K562 (cell line): Measurements from ENCODE around the gene SERPINE2.

Experiments
- CTCF ChIP-seq, 3 experiments: IDR thresholded peaks in 2 of 3; conservative IDR thresholded peaks in 1 of 3; 2 replicates each; pipeline ENCODE4 v1.5.1; 2011 to 2012; ENCODE audit warnings: low read length in 3 of 3, mild to moderate bottlenecking in 3 of 3, control low read depth in 2 of 3, improper control_type of control experiment in 1 of 3, inconsistent platforms in 1 of 3, low read depth in 1 of 3, mixed read lengths in 1 of 3, moderate library complexity in 1 of 3; ENCODE audit not compliant: insufficient read depth in 2 of 3
- DDX20 ChIP-seq: fragments of 450-650 bp; IDR thresholded peaks from 2 replicates; pipeline ENCODE4 v1.6.1; 2016; ENCODE audit warnings: missing genetic modification characterization, low read depth, mild to moderate bottlenecking, missing compliant biosample characterization, moderate library complexity
- HDAC2 ChIP-seq: fragments of 450-650 bp; IDR thresholded peaks from 2 replicates; pipeline ENCODE4 v1.6.1; 2016; ENCODE audit warnings: mild to moderate bottlenecking
- IRF9 ChIP-seq: fragments of 450-650 bp; IDR thresholded peaks from 2 replicates; pipeline ENCODE4 v1.6.1; 2016; ENCODE audit warnings: missing biosample characterization, missing genetic modification characterization
- JUN ChIP-seq, 2 experiments: sonication (generic) in 1 of 2; formaldehyde crosslinking in 1 of 2; IDR thresholded peaks; 2 replicates each; pipeline versions ENCODE4 v1.6.1 to v1.8.0; 2012 to 2022; ENCODE audit warnings: borderline replicate concordance in 2 of 2, mild to moderate bottlenecking in 2 of 2, improper control_type of control experiment in 1 of 2, low read depth in 1 of 2, low read length in 1 of 2, missing genetic modification reagents in 1 of 2
- MAX ChIP-seq: sonication (generic); formaldehyde crosslinking; IDR thresholded peaks from 2 replicates; pipeline ENCODE4 v1.9.0; 2022; ENCODE audit warnings: mild to moderate bottlenecking, missing genetic modification reagents
- NR3C1 ChIP-seq: sonication (generic); formaldehyde crosslinking; IDR thresholded peaks from 2 replicates; pipeline ENCODE4 v1.8.1; 2022; ENCODE audit warnings: missing genetic modification reagents
- POLR2A ChIP-seq: fragments of 450-650 bp; conservative IDR thresholded peaks from 2 replicates; pipeline ENCODE4 v1.6.1; 2016
- PRPF4 ChIP-seq: fragments of 200-400 bp; formaldehyde crosslinking; IDR thresholded peaks from one replicate; pipeline ENCODE4 v1.6.1; 2017; ENCODE audit warnings: low read length, low read depth, mild to moderate bottlenecking; ENCODE audit not compliant: insufficient read depth, poor library complexity, severe bottlenecking
- RAD21 ChIP-seq, 2 experiments: fragments of 250-450 bp in 1 of 2; fragments of 450-650 bp in 1 of 2; sonication (Bioruptor Pico) in 1 of 2; formaldehyde crosslinking in 1 of 2; IDR thresholded peaks in 1 of 2; conservative IDR thresholded peaks in 1 of 2; 2 replicates each; pipeline versions ENCODE4 v1.4.0 to v1.8.0; 2020 to 2022; ENCODE audit warnings: mild to moderate bottlenecking in 2 of 2, moderate library complexity in 1 of 2
- TAF1 ChIP-seq: IDR thresholded peaks from 2 replicates; pipeline ENCODE4 v1.6.1; 2011; ENCODE audit warnings: mild to moderate bottlenecking, low read length, moderate library complexity; ENCODE audit not compliant: insufficient read depth, control insufficient read depth, severe bottlenecking; ENCODE audit errors: extremely low read depth
- ZNF143 ChIP-seq: sonication (generic); formaldehyde crosslinking; IDR thresholded peaks from 2 replicates; pipeline ENCODE4 v1.9.0; 2022; ENCODE audit warnings: mild to moderate bottlenecking, missing genetic modification reagents

- no peak for TF ChIP-seq IRF9 (tag)
- TF ChIP-seq POLR2A, result no peak
- no peak for TF ChIP-seq MAX (CRISPR knock-in tag)
- no peak for TF ChIP-seq HDAC2
- no peak for TF ChIP-seq PRPF4
- no peak for TF ChIP-seq NR3C1 (CRISPR knock-in tag)
- TF ChIP-seq DDX20 (tag), result no peak
- no peak for TF ChIP-seq CTCF (IDR thresholded peaks at IDR 0.05 in 2 of 3, conservative IDR thresholded peaks at IDR 0.05 in 1 of 3; ENCODE audit: insufficient read depth in 2 of 3, low read depth in 1 of 3, low read length in 3 of 3)
- TF ChIP-seq ZNF143, result no peak
- TF ChIP-seq JUN (IDR thresholded peaks at IDR 0.05; ENCODE audit: borderline replicate concordance, low read depth, low read length), result no peak
- no peak for TF ChIP-seq JUN (CRISPR knock-in tag; IDR thresholded peaks at IDR 0.05; ENCODE audit: borderline replicate concordance)
- no peak for TF ChIP-seq TAF1
- no peak for TF ChIP-seq RAD21 (CRISPR knock-in tag; conservative IDR thresholded peaks at IDR 0.05 in 1 of 2, IDR thresholded peaks at IDR 0.05 in 1 of 2)
Measured at GRCh38 chr2:223944166-223944702, 94.9 kb downstream of the SERPINE2 start.
